ENCODE data around the gene HS6ST1. TPM values are rescaled to one million over a fixed set of nuclear protein-coding genes. Genes with fewer than 3 reads are reported as not detected.

Gene HS6ST1
- total RNA-seq, 1 experiment from 2014 or later, result 22.0 TPM

- Histone ChIP-seq H3K4me1 (ENCODE audit: control insufficient read depth, insufficient read depth, low read length) (peaks cover 3% of the 10 kb centered on the region), H3K36me3 (ENCODE audit: control insufficient read depth, insufficient read depth, low read length) (no peaks in the 10 kb centered on the region), H3K27ac (ENCODE audit: low read length) (no peak overlapping the region), H3K27me3 (ENCODE audit: control insufficient read depth, insufficient read depth, low read length) (no peaks in the 10 kb centered on the region), H3K9me3 (ENCODE audit: control insufficient read depth, insufficient read depth, low read depth, low read length) (no peaks in the 10 kb centered on the region), H3K4me3 (ENCODE audit: low read depth in 2 of 2, low read length in 2 of 2) (no peak overlapping the region)
- ChIA-PET CTCF (no interaction called here), POLR2A (no interaction called here)
- no peak for ATAC-seq
- in situ Hi-C loops (cut with HindIII; ENCODE audit: low pct_unique_long_range_greater_than_20kb, low sequenced_read_pairs), result no loop called here
- BruUV-seq (replicated peaks), result no TSS peak
- DNase-seq (ENCODE audit: low read depth, low spot score), result no peak
- TF ChIP-seq CTCF (IDR thresholded peaks at IDR 0.05) (no peak), POLR2AphosphoS5 (IDR thresholded peaks at IDR 0.05; ENCODE audit: low read depth, low read length) (no peak), SIN3A (IDR thresholded peaks at IDR 0.05; ENCODE audit: borderline replicate concordance, insufficient read depth, low read depth, low read length) (no peak), REST (IDR thresholded peaks at IDR 0.05; ENCODE audit: insufficient read depth in 1 of 2, low read depth in 2 of 2, low read length in 1 of 2) (no peak), TCF7L2 (IDR thresholded peaks at IDR 0.05; ENCODE audit: low read depth, low read length) (no peak)
- intact Hi-C loops (cut with micrococcal nuclease; ENCODE audit: unreplicated experiment), result no loop called here
Observed at GRCh38 chr2:128284841-128285240, 33.8 kb downstream of the HS6ST1 start.

- Histone ChIP-seq H3K27me3 (ENCODE audit: control insufficient read depth, insufficient read depth, low read length) (no peaks in the 10 kb centered on the region), H3K4me3 (ENCODE audit: low read depth in 2 of 2, low read length in 2 of 2) (no peak overlapping the region), H3K27ac (ENCODE audit: low read length) (no peak overlapping the region), H3K36me3 (ENCODE audit: control insufficient read depth, insufficient read depth, low read length) (no peaks in the 10 kb centered on the region), H3K4me1 (ENCODE audit: control insufficient read depth, insufficient read depth, low read length) (peaks cover 3% of the 10 kb centered on the region), H3K9me3 (ENCODE audit: control insufficient read depth, insufficient read depth, low read depth, low read length) (no peaks in the 10 kb centered on the region)
- BruUV-seq (replicated peaks), result no TSS peak
- CTCF ChIA-PET, result no interaction called here
- ATAC-seq (no peak), DNase-seq (ENCODE audit: low read depth, low spot score) (no peak)
- in situ Hi-C loops (cut with HindIII; ENCODE audit: low pct_unique_long_range_greater_than_20kb, low sequenced_read_pairs), result no loop called here
- POLR2A ChIA-PET, result no interaction called here
- TF ChIP-seq TCF7L2 (IDR thresholded peaks at IDR 0.05; ENCODE audit: low read depth, low read length) (no peak), SIN3A (IDR thresholded peaks at IDR 0.05; ENCODE audit: borderline replicate concordance, insufficient read depth, low read depth, low read length) (no peak), CTCF (IDR thresholded peaks at IDR 0.05) (no peak), REST (IDR thresholded peaks at IDR 0.05; ENCODE audit: insufficient read depth in 1 of 2, low read depth in 2 of 2, low read length in 1 of 2) (no peak)
- intact Hi-C loops (cut with micrococcal nuclease; ENCODE audit: unreplicated experiment), result no loop called here
Observed at GRCh38 chr2:128284037-128284441, 34.6 kb downstream of the HS6ST1 start.

All from Panc1 (cell line).